C1 segment of cervical spinal cord (tissue), 14 donors: ENCODE results near the gene ZNF148.

Source experiments
- DNase-seq, 14 donors: peaks; one replicate each; lab custom pipeline; 2025; lab: John Stamatoyannopoulos, UW

The ZNF148 gene

GRCh38 chr3:125334675-125335560, 40.2 kb downstream of the ZNF148 start:
- DNase-seq: no peak

GRCh38 chr3:125332504-125332903, 42.6 kb downstream of the ZNF148 start:
- no peak for DNase-seq

DNA sequence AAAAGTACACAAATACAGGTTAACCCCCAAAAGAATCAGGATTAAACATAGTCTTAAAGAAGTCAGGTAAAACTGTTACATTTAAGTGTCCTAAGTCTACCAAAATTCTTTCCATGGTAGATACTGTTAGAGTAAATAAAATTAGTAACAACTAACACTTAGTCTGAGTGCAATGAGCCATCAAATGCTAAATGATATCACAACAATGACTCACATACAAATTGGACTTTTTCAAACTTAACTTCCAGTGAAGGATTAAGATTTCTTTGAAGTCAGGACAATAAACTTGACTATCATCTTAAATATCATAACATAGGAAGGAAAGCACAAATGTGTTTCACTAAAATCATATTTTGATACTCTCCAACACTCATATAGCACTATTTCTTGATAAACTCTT, 43.9 kb downstream of the ZNF148 start:
- no peak for DNase-seq

GRCh38 chr3:125326957-125327356, 48.2 kb downstream of the ZNF148 start:
- DNase-seq: no peak

DNA sequence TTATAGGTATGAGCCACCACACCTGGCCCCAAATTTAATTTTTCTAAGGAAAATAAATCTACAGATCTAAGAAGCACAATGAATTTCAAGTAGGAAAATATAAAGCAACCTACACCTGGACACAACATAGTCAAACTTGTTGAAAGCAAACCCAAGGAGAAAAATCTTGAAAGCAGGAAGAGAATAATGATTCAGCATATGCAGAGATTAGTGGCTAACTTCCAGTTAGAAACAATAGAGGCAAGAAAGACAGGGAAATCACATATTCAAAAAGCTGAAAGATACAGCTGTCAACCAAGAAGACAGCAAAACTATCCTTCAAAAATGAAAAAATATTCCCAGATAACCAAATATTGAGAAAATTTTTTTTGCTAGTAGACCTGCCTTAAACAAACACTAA, 49.4 kb downstream of the ZNF148 start:
- no peak for DNase-seq

GRCh38 chr3:125324341-125324740, 50.8 kb downstream of the ZNF148 start:
- DNase-seq: no peak

GRCh38 chr3:125322917-125323316, 52.2 kb downstream of the ZNF148 start:
- DNase-seq: no peak

- DNase-seq: peak in 1 of 14 donors; percentile 16
Measured at GRCh38 chr3:125322166-125322565, 53.0 kb downstream of the ZNF148 start.

DNA sequence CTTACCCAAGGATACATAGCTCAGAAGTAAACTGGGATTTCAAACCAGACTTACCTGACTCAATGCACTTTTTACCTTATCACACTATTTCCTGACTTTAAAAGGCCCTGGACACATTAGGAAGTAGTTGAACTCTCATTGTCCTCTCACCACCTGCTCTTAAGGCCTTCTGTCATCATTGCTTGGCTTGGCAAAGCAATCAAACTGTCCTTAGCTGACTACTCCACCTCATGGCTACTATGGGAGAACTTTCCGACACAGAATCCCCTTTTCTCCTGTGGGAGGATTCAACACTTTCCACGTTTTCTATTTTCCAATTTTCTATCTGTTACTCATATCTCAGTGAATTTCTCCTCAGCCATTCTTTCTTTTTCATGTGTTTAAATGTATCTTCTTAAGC, 55.4 kb downstream of the ZNF148 start:
- no peak for DNase-seq

DNA sequence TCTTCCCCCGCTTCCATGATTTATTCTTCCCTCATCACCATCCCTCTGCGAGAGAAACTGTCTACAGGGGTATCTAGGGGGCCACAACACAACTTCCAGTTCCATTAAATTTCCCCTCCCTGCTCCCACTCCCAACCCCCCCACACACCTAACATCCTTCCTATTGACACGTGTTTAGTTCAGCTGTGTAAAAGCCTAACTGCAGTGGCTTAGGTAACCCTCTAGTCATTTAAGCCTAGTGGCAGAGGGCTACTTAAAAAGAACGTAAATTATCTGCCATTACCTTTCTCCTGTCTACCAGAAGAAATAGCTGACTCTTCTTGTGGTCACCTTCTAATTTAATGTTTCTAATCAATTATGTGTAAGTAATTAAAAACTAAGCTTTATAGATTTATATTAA, 56.3 kb downstream of the ZNF148 start:
- DNase-seq: no peak

DNA sequence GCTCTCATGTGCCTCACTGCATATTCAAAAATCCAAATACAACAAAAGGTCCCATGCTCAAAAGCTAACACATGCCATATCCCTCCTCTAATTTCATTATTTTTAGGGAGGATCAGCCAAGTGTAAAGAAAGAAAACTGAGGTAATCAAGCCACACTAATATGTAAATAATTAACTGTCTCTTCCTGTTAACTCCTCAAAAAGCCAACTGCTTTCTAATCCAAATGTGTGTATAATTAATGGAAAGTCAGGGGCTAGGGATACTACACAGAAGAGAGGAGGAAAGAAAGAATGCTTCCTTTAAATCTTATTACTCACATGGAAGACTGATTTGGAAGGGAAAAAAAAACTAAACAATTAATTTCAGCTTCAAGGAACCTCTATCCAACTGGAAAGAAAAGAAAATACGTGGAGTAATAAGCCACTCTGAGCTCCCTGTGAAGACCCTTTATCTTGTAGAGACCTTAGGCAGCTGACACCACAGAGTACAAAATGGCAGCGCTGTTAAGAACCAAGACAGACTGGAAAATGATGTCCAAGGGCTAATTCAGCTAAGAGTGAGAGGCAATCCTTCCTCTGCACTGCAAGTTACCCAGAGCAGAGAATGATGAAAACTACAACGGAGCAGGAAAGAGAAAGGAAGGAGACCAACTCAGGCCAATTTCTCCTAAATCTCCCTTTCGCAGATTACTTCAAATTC, 56.8 kb downstream of the ZNF148 start:
- no peak for DNase-seq

GRCh38 chr3:125317761-125318160, 57.4 kb downstream of the ZNF148 start:
- no peak for DNase-seq

GRCh38 chr3:125316949-125317348, 58.2 kb downstream of the ZNF148 start:
- no peak for DNase-seq

DNA sequence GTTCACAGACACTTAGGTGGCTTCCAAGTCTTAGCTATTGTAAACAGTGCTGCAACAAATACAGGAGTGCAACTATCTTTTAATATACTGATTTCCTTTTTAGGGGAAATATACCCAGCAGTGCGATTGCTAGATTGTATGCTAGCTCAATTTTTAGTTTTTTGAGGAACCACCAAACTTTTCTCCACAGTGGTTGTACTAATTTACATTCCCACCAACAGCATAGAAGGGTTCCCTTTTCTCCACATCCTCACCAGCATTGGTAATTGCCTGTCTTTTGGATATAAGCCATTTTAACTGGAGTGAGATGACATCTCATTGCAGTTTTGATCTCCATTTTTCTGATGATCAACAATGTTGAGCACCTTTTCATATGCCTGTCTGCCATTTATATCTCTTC, 58.9 kb downstream of the ZNF148 start:
- DNase-seq: no peak

GRCh38 chr3:125313060-125313635, 62.0 kb downstream of the ZNF148 start:
- DNase-seq: no peak

DNA sequence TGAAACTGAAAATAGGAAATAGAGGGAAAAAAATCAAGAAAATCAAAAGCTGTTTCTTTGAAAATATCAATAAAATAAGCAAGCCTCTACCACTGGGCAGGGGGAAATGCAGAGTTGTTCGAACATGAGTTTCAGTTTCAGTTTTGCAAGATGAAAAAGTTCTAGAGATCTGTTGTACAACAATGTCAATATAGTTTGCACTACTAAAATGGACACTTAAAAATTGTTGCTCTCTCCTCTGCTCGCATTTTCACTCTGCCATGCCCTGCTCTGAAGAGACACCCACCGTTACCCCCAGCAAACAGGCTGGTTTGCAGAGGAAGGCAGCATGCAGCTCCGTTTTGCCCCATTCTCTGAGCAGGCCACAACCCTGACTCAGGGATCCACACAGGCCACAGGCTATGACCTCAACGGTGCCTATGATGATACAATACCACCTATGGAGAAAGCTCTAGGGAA, 64.5 kb downstream of the ZNF148 start:
- peak in 1 of 14 donors; percentile 4 for DNase-seq

DNA sequence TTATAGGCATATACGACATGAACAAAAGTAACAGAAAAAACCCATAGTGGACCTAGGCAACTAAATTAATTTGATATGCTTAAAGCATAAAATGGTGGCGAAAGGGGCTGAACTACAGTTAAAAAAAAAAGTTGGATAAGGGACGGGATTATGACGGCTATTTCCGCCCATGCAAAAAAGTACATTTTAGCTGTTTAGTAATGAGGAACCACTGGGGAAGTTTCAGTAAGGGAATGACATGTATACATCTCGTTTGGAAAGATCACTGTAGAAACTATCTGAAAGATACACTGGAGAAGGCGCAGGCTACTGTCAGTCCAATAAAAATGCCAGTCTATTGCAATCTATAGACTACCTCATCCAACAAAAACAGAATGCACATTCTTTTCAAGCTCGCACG, 65.6 kb downstream of the ZNF148 start:
- DNase-seq: no peak

- no peak for DNase-seq
Measured at GRCh38 chr3:125306620-125307019, 68.5 kb downstream of the ZNF148 start.

DNA sequence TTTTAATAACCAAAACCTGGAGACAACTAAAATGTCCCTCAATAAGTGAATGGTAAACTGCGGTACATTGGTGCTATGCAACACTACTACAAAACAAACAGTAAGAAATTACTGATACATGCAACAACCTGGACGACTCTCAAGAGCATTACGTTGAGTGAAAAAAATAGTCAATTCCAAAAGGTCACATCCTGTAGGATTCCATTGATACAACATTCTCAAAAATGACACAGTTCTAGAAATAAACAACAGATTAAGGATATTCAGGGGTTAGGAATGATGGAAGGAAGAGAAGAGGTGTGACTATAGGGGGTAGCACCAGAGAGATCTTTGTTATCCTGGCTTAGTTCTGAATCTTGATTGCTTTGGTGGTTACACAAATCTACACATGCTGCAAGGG, 72.2 kb downstream of the ZNF148 start:
- DNase-seq: no peak

GRCh38 chr3:125300416-125300815, 74.7 kb downstream of the ZNF148 start:
- no peak for DNase-seq

- no peak for DNase-seq
Measured at GRCh38 chr3:125294411-125294810, 80.7 kb downstream of the ZNF148 start.

DNA sequence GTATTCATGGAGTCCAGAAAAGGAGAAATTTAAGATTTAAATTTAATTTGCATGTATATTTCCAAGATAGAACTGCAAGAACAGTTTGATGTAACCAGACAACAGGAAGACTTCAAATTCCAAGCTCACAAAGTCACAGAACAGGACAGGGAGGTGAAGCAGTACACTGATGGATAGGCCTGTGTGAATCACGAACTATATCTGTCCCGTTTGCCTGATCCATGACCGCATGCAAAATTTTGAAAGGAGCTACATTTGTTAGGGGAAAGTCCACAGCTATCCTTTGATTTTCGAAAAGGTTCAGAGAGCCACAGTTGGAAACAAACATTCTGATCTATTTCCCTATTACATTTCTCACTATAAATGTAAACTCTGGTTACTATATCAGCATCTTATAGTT, 83.1 kb downstream of the ZNF148 start:
- DNase-seq: no peak
